Peyer's patch (tissue), 4 donors: ENCODE results near the gene RNF220. TPM values are rescaled to one million over a fixed set of nuclear protein-coding genes. Genes with fewer than 3 reads are reported as not detected.
"Not testable (repeated sequence)": the region's sequence is repeated elsewhere in the genome, so short reads cannot be mapped to it uniquely, and the experiment has no call there.

Source experiments
- DNase-seq, 3 donors: peaks; one replicate each; pipeline ENCODE4 v3.0.0-alpha.2; 2017 to 2019
- H3K27ac ChIP-seq, 4 donors: fragments of 200-600 bp; sonication (generic); one replicate each; pipeline ENCODE4 v1.5.1; 2016 to 2019
- H3K27me3 ChIP-seq, 2 donors: fragments of 200-600 bp; sonication (generic); one replicate each; pipeline ENCODE4 v1.5.1; 2019
- H3K36me3 ChIP-seq, 3 donors: fragments of 200-600 bp; sonication (generic); one replicate each; pipeline ENCODE4 v1.5.1; 2016 to 2019
- H3K4me1 ChIP-seq, 4 donors: fragments of 200-600 bp; sonication (generic); one replicate each; pipeline ENCODE4 v1.5.1; 2016 to 2019
- H3K4me3 ChIP-seq, 4 donors: fragments of 200-600 bp; sonication (generic); 1 replicate in 3 of 4; 2 replicates in 1 of 4; pipeline ENCODE4 v1.5.1; 2016 to 2019; ENCODE audit warnings: mild to moderate bottlenecking in 1 of 4
- H3K9me3 ChIP-seq, 4 donors: fragments of 200-600 bp; sonication (generic); one replicate each; pipeline ENCODE4 v1.5.1; 2016 to 2019; ENCODE audit warnings: mild to moderate bottlenecking in 1 of 4
- CTCF ChIP-seq, 6 experiments: fragments of 450-650 bp in 4 of 6; fragments of 200-600 bp in 2 of 6; sonication (generic) in 1 of 6; IDR thresholded peaks; one replicate each; pipeline ENCODE4 v1.5.1; 2017 to 2019; ENCODE audit warnings: antibody characterized with exemption in 6 of 6, mild to moderate bottlenecking in 3 of 6, moderate library complexity in 1 of 6
- POLR2A ChIP-seq, 2 donors: fragments of 450-650 bp; IDR thresholded peaks; one replicate each; pipeline ENCODE4 v1.5.1; 2017; ENCODE audit warnings: antibody characterized with exemption in 2 of 2, mild to moderate bottlenecking in 2 of 2, moderate library complexity in 2 of 2
- small RNA-seq, 2 donors: library from RNA; depleted of rRNA; stranded (forward); fragments of <200 nt; gene quantifications; one replicate each; pipeline ENCODE3, GENCODE V24; 2016
- total RNA-seq, 4 donors: library from RNA; depleted of rRNA; stranded (reverse); fragments of >200 nt; gene quantifications; one replicate each; pipeline ENCODE4 v1.1.0, GENCODE V29; 2016

Gene RNF220
- total RNA-seq, 4 donors from 2014 or later = 107 to 152 (median 114) TPM

- Histone ChIP-seq H3K4me1 (peaks cover 0 to 10% (median 5%) of the 10 kb centered on the region in 4 donors), H3K27me3 (no peaks in the 10 kb centered on the region), H3K27ac (peak overlapping the region in 1 of 4 donors; percentile 57), H3K9me3 (no peaks in the 10 kb centered on the region), H3K36me3 (no peaks in the 10 kb centered on the region), H3K4me3 (no peak overlapping the region)
- TF ChIP-seq POLR2A (IDR thresholded peaks at IDR 0.05) = no peak
- no peak for TF ChIP-seq CTCF (IDR thresholded peaks at IDR 0.05)
- peak in 2 of 3 donors; percentile 65 to 73 for DNase-seq
Measured at GRCh38 chr1:44696789-44697345, 291.8 kb downstream of the RNF220 start.

GRCh38 chr1:44698138-44698537 lies 293.1 kb downstream of the RNF220 start:
- Histone ChIP-seq H3K4me1 (peaks cover 0 to 10% (median 5%) of the 10 kb centered on the region in 4 donors), H3K27ac (no peak overlapping the region), H3K27me3 (no peaks in the 10 kb centered on the region), H3K36me3 (no peaks in the 10 kb centered on the region), H3K9me3 (no peaks in the 10 kb centered on the region), H3K4me3 (no peak overlapping the region)
- no peak for TF ChIP-seq POLR2A (IDR thresholded peaks at IDR 0.05)
- no peak for TF ChIP-seq CTCF (IDR thresholded peaks at IDR 0.05)
- DNase-seq = no peak

GRCh38 chr1:44699375-44699774 lies 294.3 kb downstream of the RNF220 start:
- not testable (repeated sequence) for H3K27ac ChIP-seq, H3K27me3 ChIP-seq, H3K4me3 ChIP-seq, H3K36me3 ChIP-seq, H3K9me3 ChIP-seq, DNase-seq
- peaks cover 0 to 10% (median 5%) of the 10 kb centered on the region in 4 donors for H3K4me1 ChIP-seq

- Histone ChIP-seq H3K4me1 (peaks cover 0 to 7% (median 2%) of the 10 kb centered on the region in 4 donors), H3K4me3 (no peak overlapping the region), H3K9me3 (no peaks in the 10 kb centered on the region), H3K27me3 (no peaks in the 10 kb centered on the region), H3K27ac (no peak overlapping the region), H3K36me3 (no peaks in the 10 kb centered on the region)
- no peak for DNase-seq
- TF ChIP-seq POLR2A (IDR thresholded peaks at IDR 0.05) = no peak
- TF ChIP-seq CTCF (IDR thresholded peaks at IDR 0.05) = no peak
Measured at GRCh38 chr1:44700573-44700972, 295.5 kb downstream of the RNF220 start.

- no peaks in the 10 kb centered on the region for H3K9me3 ChIP-seq
- H3K4me1 ChIP-seq = peaks cover 0 to 4% (median 2%) of the 10 kb centered on the region in 4 donors
- no peak for DNase-seq
- H3K36me3 ChIP-seq = no peaks in the 10 kb centered on the region
- no peaks in the 10 kb centered on the region for H3K27me3 ChIP-seq
- no peak overlapping the region for H3K4me3 ChIP-seq
- no peak overlapping the region for H3K27ac ChIP-seq
- TF ChIP-seq CTCF (IDR thresholded peaks at IDR 0.05) (no peak), POLR2A (IDR thresholded peaks at IDR 0.05) (no peak)
Measured at GRCh38 chr1:44701141-44701573, 296.1 kb downstream of the RNF220 start.

Small RNA genes within 50 kb of the gene (small RNA-seq; reads per million reads assigned to genes)
- 0 to 0.19 reads per million in 2 donors for gene MIR5584
- gene RNU6-369P = 0 reads per million in 2 donors

Other genes starting within 250 kb of the RNF220 start
- gene DMAP1, start 191.8 kb upstream of the RNF220 start, total RNA-seq = 100 to 1,000 TPM in 3 of 4 donors, 10 to 100 TPM in 1; 79.2 to 149 (median 113) TPM
- gene ERI3, start 50.0 kb upstream of the RNF220 start, total RNA-seq = 10 to 100 TPM; 14.0 to 29.2 (median 22.8) TPM